Keratinocyte (primary cell): ENCODE data around the gene ITGA11. TPM values are rescaled to one million over a fixed set of nuclear protein-coding genes. Genes with fewer than 3 reads are reported as not detected.

Experiments
- DNase-seq: peaks from one replicate; pipeline ENCODE4 v3.0.0-alpha.2; 2011; ENCODE audit warnings: low read depth, missing footprints, low spot score
- FAIRE-seq: peaks from 2 replicates; lab custom pipeline; 2011; peaks lifted over from hg19 to GRCh38; lab: Jason Lieb, UNC
- H2AFZ ChIP-seq: 2 replicates; pipeline ENCODE4 v1.6.0; 2012; ENCODE audit warnings: low read length, control low read depth, inconsistent platforms; ENCODE audit not compliant: control insufficient read depth
- H3K27ac ChIP-seq: 2 replicates; pipeline ENCODE4 v1.5.1; 2011; ENCODE audit warnings: low read length; ENCODE audit not compliant: control insufficient read depth, insufficient read depth
- H3K27me3 ChIP-seq: 3 replicates; pipeline ENCODE4 v1.6.0; 2011; ENCODE audit warnings: low read length; ENCODE audit not compliant: control insufficient read depth, insufficient read depth; ENCODE audit errors: extremely low read depth
- H3K36me3 ChIP-seq, 2 experiments: 2 replicates in 1 of 2; 3 replicates in 1 of 2; pipeline ENCODE4 v1.5.1; 2011; ENCODE audit warnings: low read length in 2 of 2, mild to moderate bottlenecking in 1 of 2; ENCODE audit not compliant: control insufficient read depth in 2 of 2, insufficient read depth in 2 of 2; ENCODE audit errors: extremely low read depth in 1 of 2
- H3K4me1 ChIP-seq: 3 replicates; pipeline ENCODE4 v1.5.1; 2011; ENCODE audit warnings: low read length; ENCODE audit not compliant: control insufficient read depth, insufficient read depth; ENCODE audit errors: extremely low read depth
- H3K4me2 ChIP-seq: 3 replicates; pipeline ENCODE4 v1.6.0; 2011; ENCODE audit warnings: low read depth, low read length; ENCODE audit not compliant: control insufficient read depth, insufficient read depth; ENCODE audit errors: extremely low read depth
- H3K4me3 ChIP-seq, 3 experiments: fragments of 200-600 bp in 1 of 3; sonication (generic) in 1 of 3; 2 replicates in 2 of 3; 3 replicates in 1 of 3; pipeline ENCODE4 v1.5.1; 2011 to 2016; ENCODE audit warnings: low read length in 3 of 3, mild to moderate bottlenecking in 3 of 3, control low read depth in 2 of 3, inconsistent platforms in 1 of 3, low read depth in 1 of 3, mixed read lengths in 1 of 3, mixed run types in 1 of 3, moderate library complexity in 1 of 3; ENCODE audit not compliant: control insufficient read depth in 2 of 3, insufficient read depth in 2 of 3; ENCODE audit errors: extremely low read depth in 1 of 3
- H3K79me2 ChIP-seq: 2 replicates; pipeline ENCODE4 v1.6.0; 2012; ENCODE audit warnings: low read length; ENCODE audit not compliant: control insufficient read depth, insufficient read depth
- H3K9ac ChIP-seq: 3 replicates; pipeline ENCODE4 v1.6.0; 2011; ENCODE audit warnings: low read length; ENCODE audit not compliant: control insufficient read depth, insufficient read depth; ENCODE audit errors: extremely low read depth
- H3K9me1 ChIP-seq: 3 replicates; pipeline ENCODE4 v1.6.0; 2011; ENCODE audit warnings: low read length; ENCODE audit not compliant: control insufficient read depth, insufficient read depth; ENCODE audit errors: extremely low read depth
- H3K9me3 ChIP-seq: 2 replicates; pipeline ENCODE4 v1.5.1; 2012; ENCODE audit warnings: low read depth, low read length; ENCODE audit not compliant: control insufficient read depth
- H4K20me1 ChIP-seq: 3 replicates; pipeline ENCODE4 v1.6.0; 2011; ENCODE audit warnings: low read length; ENCODE audit not compliant: control insufficient read depth, insufficient read depth; ENCODE audit errors: extremely low read depth
- EZH2 ChIP-seq: IDR thresholded peaks from one replicate; pipeline ENCODE4 v1.6.1; 2012; ENCODE audit warnings: inconsistent platforms, mild to moderate bottlenecking, low read length, moderate library complexity
- dilution Hi-C: fragments of 300-500 bp; cut with MboI; formaldehyde crosslinking; loops from one replicate; pipeline ENCODE4 v1.7.0; 2020; ENCODE audit warnings: low sequenced_read_pairs; ENCODE audit not compliant: extremely low pct_ligation_motif_present
- polyA plus RNA-seq, 5 experiments: library from polyadenylated mRNA; depleted of rRNA in 3 of 5; stranded (reverse) in 3 of 5; stranded (forward) in 1 of 5; unstranded in 1 of 5; fragments of >200 nt; gene quantifications; 1 replicate in 1 of 5; 2 replicates in 3 of 5; 3 replicates in 1 of 5; pipeline versions ENCODE4 v1.2.1 to v1.2.3, GENCODE V29; 2011 to 2012; ENCODE audit warnings: missing spikeins in 2 of 5, low read depth in 1 of 5, low replicate concordance in 1 of 5
- TF ChIP-seq, protein P1 (sequence below), 3 experiments: IDR thresholded peaks in 1 of 3; conservative IDR thresholded peaks in 1 of 3; optimal IDR thresholded peaks in 1 of 3; 2 replicates in 2 of 3; 3 replicates in 1 of 3; pipeline versions ENCODE3 to v1.5.1; 2011; ENCODE audit warnings: low read length in 3 of 3, mild to moderate bottlenecking in 3 of 3, moderate library complexity in 2 of 3, control low read depth in 1 of 3, inconsistent platforms in 1 of 3; ENCODE audit not compliant: insufficient read depth in 2 of 3; ENCODE audit errors: extremely low read depth in 1 of 3

The ITGA11 gene
- polyA plus RNA-seq, 1 donor (not counting 4 experiments of a cell fraction or from before 2014, with no cell fraction given) = not detected

- Histone ChIP-seq H2AFZ (no peak overlapping the region), H3K27me3 (peaks cover 10% of the 10 kb centered on the region), H3K79me2 (no peaks in the 10 kb centered on the region), H3K4me1 (no peaks in the 10 kb centered on the region), H4K20me1 (no peaks in the 10 kb centered on the region), H3K9me3 (no peaks in the 10 kb centered on the region), H3K4me3 (no peak overlapping the region), H3K9ac (no peak overlapping the region), H3K36me3 (no peaks in the 10 kb centered on the region), H3K9me1 (no peaks in the 10 kb centered on the region), H3K4me2 (no peak overlapping the region), H3K27ac (no peak overlapping the region)
- dilution Hi-C loops = no loop called here
- DNase-seq (no peak), FAIRE-seq (no peak)
- TF ChIP-seq, protein P1, sequence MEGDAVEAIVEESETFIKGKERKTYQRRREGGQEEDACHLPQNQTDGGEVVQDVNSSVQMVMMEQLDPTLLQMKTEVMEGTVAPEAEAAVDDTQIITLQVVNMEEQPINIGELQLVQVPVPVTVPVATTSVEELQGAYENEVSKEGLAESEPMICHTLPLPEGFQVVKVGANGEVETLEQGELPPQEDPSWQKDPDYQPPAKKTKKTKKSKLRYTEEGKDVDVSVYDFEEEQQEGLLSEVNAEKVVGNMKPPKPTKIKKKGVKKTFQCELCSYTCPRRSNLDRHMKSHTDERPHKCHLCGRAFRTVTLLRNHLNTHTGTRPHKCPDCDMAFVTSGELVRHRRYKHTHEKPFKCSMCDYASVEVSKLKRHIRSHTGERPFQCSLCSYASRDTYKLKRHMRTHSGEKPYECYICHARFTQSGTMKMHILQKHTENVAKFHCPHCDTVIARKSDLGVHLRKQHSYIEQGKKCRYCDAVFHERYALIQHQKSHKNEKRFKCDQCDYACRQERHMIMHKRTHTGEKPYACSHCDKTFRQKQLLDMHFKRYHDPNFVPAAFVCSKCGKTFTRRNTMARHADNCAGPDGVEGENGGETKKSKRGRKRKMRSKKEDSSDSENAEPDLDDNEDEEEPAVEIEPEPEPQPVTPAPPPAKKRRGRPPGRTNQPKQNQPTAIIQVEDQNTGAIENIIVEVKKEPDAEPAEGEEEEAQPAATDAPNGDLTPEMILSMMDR (optimal IDR thresholded peaks at IDR 0.05 in 1 of 3, IDR thresholded peaks at IDR 0.05 in 1 of 3, conservative IDR thresholded peaks at IDR 0.05 in 1 of 3; ENCODE audit: extremely low read depth in 1 of 3, insufficient read depth in 2 of 3, low read length in 3 of 3) = no peak
- TF ChIP-seq EZH2 = no peak
Measured at GRCh38 chr15:68479406-68479805, 47.4 kb upstream of the ITGA11 start.

GRCh38 chr15:68478853-68479252 is 46.9 kb upstream of the ITGA11 start:
- dilution Hi-C loops = no loop called here
- no peaks in the 10 kb centered on the region for H3K9me3 ChIP-seq
- no peak for DNase-seq
- no peaks in the 10 kb centered on the region for H3K36me3 ChIP-seq
- no peak overlapping the region for H3K4me3 ChIP-seq
- TF ChIP-seq EZH2 = no peak
- TF ChIP-seq, protein P1 (optimal IDR thresholded peaks at IDR 0.05 in 1 of 3, IDR thresholded peaks at IDR 0.05 in 1 of 3, conservative IDR thresholded peaks at IDR 0.05 in 1 of 3; ENCODE audit: extremely low read depth in 1 of 3, insufficient read depth in 2 of 3, low read length in 3 of 3) = no peak
- no peak overlapping the region for H3K4me2 ChIP-seq
- peaks cover 10% of the 10 kb centered on the region for H3K27me3 ChIP-seq
- no peaks in the 10 kb centered on the region for H3K9me1 ChIP-seq
- no peak overlapping the region for H3K9ac ChIP-seq
- H3K79me2 ChIP-seq = no peaks in the 10 kb centered on the region
- FAIRE-seq = no peak
- no peak overlapping the region for H2AFZ ChIP-seq
- no peaks in the 10 kb centered on the region for H4K20me1 ChIP-seq
- H3K4me1 ChIP-seq = no peaks in the 10 kb centered on the region
- no peak overlapping the region for H3K27ac ChIP-seq
